Coronary artery (tissue), 2 donors: ENCODE measurements around the gene MMP2.

Experiments used
- DNase-seq: peaks from one replicate; pipeline ENCODE4 v3.0.0-alpha.2; 2017; ENCODE audit warnings: low spot score
- H3K27ac ChIP-seq, 2 donors: fragments of 200-600 bp; sonication (generic); one replicate each; pipeline ENCODE4 v1.5.1; 2016 to 2019
- H3K4me3 ChIP-seq: fragments of 200-600 bp; sonication (generic); 2 replicates; pipeline ENCODE4 v1.5.1; 2016; ENCODE audit warnings: mild to moderate bottlenecking, moderate library complexity
- TF ChIP-seq, protein P1 (sequence below): fragments of 200-600 bp; sonication (generic); IDR thresholded peaks from one replicate; pipeline ENCODE4 v1.5.1; 2019; ENCODE audit warnings: antibody characterized with exemption

MMP2 gene

DNA sequence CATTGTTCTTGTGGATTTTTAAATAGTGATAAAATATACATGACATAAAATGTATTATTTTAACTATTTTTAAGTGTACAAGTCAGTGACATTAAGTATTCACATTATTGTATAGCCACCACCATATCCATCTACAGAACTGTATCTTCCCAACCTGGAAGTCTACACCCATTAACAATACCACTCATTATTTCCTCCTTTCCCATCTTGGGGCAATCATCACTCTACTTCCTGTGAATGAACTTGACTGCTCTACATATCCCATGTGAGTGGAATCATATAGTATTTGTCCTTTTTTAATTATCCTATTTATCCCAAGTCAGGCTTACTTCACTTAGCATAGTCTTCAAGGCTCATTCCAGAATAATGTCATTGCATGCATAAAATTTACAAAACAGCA, 40.7 kb upstream of the MMP2 start:
- DNase-seq, result no peak

DNA sequence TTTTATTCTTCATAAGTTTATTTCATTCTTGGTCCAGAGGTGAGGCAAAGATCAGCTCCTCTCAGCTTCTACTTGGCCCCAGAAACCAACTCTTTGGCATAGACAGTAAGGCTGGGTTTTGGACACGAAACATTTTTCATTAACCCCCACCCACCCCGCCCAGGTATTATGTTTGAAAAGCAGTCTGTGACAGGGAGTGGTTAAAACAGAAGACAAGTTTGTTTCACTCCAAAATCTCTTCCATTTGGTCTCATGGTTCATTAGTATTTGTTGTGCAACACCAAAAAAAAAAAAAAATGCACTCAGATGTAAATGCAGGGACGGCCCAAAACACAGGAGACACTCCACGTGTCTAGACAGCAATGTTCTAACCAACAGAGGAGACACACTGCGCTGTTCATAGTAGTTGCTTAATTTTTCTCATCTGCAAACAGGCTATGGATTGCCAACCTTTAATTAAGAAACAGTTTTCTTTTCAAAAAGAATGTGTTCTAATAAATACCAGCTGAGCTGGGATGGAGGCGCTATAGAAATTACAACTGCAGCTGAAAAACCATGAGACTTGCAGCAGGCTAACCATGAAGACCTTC, 39.8 kb upstream of the MMP2 start:
- Histone ChIP-seq H3K4me3 (no peak overlapping the region), H3K27ac (no peak overlapping the region)
- TF ChIP-seq, protein P1, sequence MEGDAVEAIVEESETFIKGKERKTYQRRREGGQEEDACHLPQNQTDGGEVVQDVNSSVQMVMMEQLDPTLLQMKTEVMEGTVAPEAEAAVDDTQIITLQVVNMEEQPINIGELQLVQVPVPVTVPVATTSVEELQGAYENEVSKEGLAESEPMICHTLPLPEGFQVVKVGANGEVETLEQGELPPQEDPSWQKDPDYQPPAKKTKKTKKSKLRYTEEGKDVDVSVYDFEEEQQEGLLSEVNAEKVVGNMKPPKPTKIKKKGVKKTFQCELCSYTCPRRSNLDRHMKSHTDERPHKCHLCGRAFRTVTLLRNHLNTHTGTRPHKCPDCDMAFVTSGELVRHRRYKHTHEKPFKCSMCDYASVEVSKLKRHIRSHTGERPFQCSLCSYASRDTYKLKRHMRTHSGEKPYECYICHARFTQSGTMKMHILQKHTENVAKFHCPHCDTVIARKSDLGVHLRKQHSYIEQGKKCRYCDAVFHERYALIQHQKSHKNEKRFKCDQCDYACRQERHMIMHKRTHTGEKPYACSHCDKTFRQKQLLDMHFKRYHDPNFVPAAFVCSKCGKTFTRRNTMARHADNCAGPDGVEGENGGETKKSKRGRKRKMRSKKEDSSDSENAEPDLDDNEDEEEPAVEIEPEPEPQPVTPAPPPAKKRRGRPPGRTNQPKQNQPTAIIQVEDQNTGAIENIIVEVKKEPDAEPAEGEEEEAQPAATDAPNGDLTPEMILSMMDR, result no peak
- DNase-seq, result no peak

More for the DNA sequence above, 40.7 kb upstream of the MMP2 start:
- no peak overlapping the region for H3K4me3 ChIP-seq
- no peak overlapping the region for H3K27ac ChIP-seq
- TF ChIP-seq, protein P1, result no peak

DNA sequence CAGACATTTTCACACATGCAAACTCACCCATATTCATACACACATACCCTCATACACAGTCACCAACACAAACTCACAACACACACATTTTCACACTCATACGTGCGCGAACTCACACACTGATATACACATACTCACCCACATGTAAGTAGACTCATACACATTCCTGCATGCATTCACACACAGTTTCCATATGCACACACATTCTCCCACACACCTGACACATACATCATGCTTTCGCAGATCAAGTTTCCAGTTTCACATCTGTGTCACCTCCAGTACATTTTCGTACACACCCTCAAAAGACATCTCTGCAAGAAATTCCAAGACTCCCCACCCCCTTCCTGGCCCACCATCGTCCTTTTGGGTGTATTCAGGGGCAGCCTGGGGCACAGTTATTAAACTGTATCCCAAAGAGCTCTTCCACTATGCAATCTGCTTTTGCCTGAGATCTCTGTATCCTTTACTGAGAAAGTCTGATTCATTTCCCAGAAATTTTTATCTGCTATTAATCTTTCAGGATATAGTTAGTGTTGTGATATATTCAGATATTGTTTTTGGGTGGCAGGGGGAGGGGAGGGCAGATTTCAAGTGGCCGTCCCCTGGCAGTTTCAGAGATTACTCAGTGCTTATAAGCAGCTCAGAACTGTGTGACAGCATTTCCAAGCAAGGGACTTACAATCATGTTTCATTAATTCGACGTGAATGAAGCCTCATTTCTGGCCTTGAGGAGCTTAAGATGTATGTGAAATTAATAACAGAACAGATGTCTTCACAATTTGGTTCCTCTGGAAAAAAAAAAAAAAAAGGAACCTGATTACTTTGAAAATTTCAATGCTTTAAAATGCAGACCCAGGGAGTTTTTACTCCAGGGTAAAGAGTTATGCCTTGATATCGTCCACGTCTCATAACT, 35.3 kb upstream of the MMP2 start:
- TF ChIP-seq, protein P1, result no peak
- Histone ChIP-seq H3K27ac (no peak overlapping the region), H3K4me3 (no peak overlapping the region)
- no peak for DNase-seq

DNA sequence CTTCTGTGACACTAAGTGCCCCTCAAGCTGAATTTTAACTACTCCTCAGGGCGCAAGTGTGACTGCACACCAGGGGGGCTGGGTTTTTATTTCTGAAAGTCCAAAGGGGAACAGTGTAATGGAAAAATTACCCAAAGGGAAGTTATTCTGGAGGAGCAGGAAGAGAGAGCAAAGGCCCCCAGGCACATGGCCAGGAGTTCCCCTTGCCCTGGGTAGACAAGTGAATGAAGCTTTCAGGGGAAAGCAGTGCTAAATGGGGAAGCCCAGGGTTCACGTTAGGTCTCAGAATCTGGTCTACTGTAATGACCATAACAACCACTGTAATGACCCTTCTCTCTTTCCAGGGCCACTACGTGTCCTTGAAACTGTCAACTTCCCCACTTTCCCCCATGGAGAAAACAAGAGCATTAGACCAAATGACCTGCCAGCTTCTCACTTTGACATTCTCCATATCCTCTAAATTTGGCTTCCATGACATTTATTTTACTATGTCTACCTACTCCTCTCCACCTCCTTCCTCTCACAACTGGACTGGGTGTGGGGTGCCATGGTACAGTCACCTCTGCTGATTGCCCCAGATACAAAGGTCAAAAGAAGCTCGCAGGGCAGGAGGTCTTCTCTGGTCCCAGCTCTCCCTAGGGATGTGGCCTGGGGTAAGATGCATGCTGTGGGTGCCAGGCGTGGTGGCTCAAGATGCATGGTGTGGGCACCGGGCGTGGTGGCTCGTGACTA, 34.1 kb upstream of the MMP2 start:
- Histone ChIP-seq H3K27ac (no peak overlapping the region), H3K4me3 (no peak overlapping the region)
- DNase-seq, result no peak
- TF ChIP-seq, protein P1, result no peak

DNA sequence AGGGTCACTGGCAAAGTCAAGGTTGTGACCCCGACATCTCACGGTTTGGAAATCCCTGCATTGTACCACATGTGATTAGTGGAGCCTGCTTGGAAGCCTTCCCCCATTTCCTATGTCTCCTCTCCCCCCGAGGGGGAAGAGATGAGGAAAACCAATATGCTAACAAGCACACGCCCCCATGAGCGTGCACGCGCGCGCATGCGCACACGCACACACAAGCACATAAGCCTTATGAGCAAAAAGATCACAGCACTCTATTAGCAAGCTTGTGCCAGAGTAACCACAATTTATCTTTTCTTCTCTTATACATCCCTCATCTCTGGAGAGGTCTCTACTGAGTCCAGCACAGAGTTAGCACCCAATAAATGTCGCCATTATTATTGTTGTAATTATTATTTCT, 31.8 kb upstream of the MMP2 start:
- DNase-seq, result no peak
- Histone ChIP-seq H3K4me3 (no peak overlapping the region), H3K27ac (no peak overlapping the region)
- TF ChIP-seq, protein P1, result no peak

DNA sequence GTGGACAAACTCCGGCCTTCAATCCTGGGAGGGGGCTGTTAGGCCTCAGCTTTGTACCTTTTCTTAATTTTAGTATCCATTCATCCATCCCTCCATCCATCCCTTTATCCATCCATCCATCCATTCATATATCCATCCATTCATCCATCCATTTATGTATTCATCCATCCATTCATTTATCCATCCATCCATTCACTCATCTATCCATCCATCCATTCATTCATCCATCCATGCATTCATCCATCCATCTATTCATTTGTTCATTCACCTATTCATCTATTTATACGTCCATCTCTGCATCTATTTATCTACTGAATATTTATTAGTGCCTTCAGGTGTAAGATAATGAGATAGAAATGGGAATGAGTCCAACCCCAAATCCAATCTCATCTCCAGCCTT, 26.0 kb upstream of the MMP2 start:
- TF ChIP-seq, protein P1, result no peak
- DNase-seq, result no peak
- H3K27ac ChIP-seq, result no peak overlapping the region
- H3K4me3 ChIP-seq, result no peak overlapping the region
